ENCODE data around the gene LSAMP. TPM values are rescaled to one million over a fixed set of nuclear protein-coding genes. Genes with fewer than 3 reads are reported as not detected.
A peak's percentile ranks its signal among the peaks of the same experiment; 100 is the strongest.

The LSAMP gene
- total and polyA plus RNA-seq, 8 donors, result 17.3 to 28.0 (median 26.0) TPM

- TF ChIP-seq, protein P1, sequence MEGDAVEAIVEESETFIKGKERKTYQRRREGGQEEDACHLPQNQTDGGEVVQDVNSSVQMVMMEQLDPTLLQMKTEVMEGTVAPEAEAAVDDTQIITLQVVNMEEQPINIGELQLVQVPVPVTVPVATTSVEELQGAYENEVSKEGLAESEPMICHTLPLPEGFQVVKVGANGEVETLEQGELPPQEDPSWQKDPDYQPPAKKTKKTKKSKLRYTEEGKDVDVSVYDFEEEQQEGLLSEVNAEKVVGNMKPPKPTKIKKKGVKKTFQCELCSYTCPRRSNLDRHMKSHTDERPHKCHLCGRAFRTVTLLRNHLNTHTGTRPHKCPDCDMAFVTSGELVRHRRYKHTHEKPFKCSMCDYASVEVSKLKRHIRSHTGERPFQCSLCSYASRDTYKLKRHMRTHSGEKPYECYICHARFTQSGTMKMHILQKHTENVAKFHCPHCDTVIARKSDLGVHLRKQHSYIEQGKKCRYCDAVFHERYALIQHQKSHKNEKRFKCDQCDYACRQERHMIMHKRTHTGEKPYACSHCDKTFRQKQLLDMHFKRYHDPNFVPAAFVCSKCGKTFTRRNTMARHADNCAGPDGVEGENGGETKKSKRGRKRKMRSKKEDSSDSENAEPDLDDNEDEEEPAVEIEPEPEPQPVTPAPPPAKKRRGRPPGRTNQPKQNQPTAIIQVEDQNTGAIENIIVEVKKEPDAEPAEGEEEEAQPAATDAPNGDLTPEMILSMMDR (IDR thresholded peaks at IDR 0.05), result no peak
- peak overlapping the region in 1 of 2 donors; percentile 23 for H3K27ac ChIP-seq
- no peak overlapping the region for H3K4me3 ChIP-seq
- H3K9me3 ChIP-seq, result no peaks in the 10 kb centered on the region
- no peak for ATAC-seq
- no peak for DNase-seq
- no peaks in the 10 kb centered on the region for H3K36me3 ChIP-seq
- intact Hi-C loops (cut with DNase I), result no loop called here
- H3K4me1 ChIP-seq, result no peaks in the 10 kb centered on the region
- H3K27me3 ChIP-seq, result no peaks in the 10 kb centered on the region
Measured at GRCh38 chr3:116280130-116280740, 165.1 kb downstream of the LSAMP start.

GRCh38 chr3:116276675-116277074, 168.6 kb downstream of the LSAMP start:
- Histone ChIP-seq H3K27me3 (no peaks in the 10 kb centered on the region), H3K9me3 (no peaks in the 10 kb centered on the region), H3K27ac (no peak overlapping the region), H3K4me1 (no peaks in the 10 kb centered on the region), H3K36me3 (no peaks in the 10 kb centered on the region), H3K4me3 (no peak overlapping the region)
- intact Hi-C loops (cut with DNase I), result no loop called here
- DNase-seq (no peak), ATAC-seq (no peak)
- TF ChIP-seq, protein P1 (IDR thresholded peaks at IDR 0.05), result no peak

- intact Hi-C loops (cut with DNase I), result no loop called here
- no peak for ATAC-seq
- TF ChIP-seq, protein P1 (IDR thresholded peaks at IDR 0.05), result no peak
Measured at GRCh38 chr3:116270056-116270455, 175.2 kb downstream of the LSAMP start.

DNA sequence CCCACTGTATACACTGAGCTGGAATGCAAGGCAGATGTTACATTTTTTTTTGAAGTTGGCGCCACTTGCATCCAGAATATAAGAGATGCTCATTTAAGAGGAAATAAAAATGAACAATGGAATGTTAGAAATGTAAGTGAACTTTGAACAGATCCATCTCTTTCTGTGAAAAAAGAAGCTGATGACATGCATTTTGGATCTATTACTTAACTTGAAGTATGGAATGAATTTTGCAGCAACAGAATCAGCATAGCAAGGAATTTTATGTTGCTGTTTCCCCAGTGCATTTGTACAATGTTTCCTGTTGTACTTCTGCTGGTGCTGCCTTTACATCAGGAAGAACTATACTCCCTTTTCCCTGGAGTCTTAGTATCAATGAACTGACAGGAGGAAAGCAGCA, 178.2 kb downstream of the LSAMP start:
- no peak for ATAC-seq
- Histone ChIP-seq H3K36me3 (no peaks in the 10 kb centered on the region), H3K27ac (no peak overlapping the region), H3K4me1 (no peaks in the 10 kb centered on the region), H3K4me3 (no peak overlapping the region), H3K9me3 (no peaks in the 10 kb centered on the region), H3K27me3 (no peaks in the 10 kb centered on the region)
- intact Hi-C loops (cut with DNase I), result no loop called here
- TF ChIP-seq, protein P1 (IDR thresholded peaks at IDR 0.05), result no peak
- DNase-seq, result no peak

More at GRCh38 chr3:116270056-116270455, 175.2 kb downstream of the LSAMP start:
- Histone ChIP-seq H3K27me3 (no peaks in the 10 kb centered on the region), H3K9me3 (no peaks in the 10 kb centered on the region), H3K4me3 (no peak overlapping the region), H3K27ac (no peak overlapping the region), H3K4me1 (no peaks in the 10 kb centered on the region), H3K36me3 (no peaks in the 10 kb centered on the region)
- no peak for DNase-seq

- Histone ChIP-seq H3K27ac (no peak overlapping the region), H3K9me3 (no peaks in the 10 kb centered on the region), H3K4me3 (no peak overlapping the region), H3K36me3 (no peaks in the 10 kb centered on the region), H3K27me3 (no peaks in the 10 kb centered on the region), H3K4me1 (no peaks in the 10 kb centered on the region)
- TF ChIP-seq, protein P1 (IDR thresholded peaks at IDR 0.05), result no peak
- no peak for DNase-seq
- no peak for ATAC-seq
- intact Hi-C loops (cut with DNase I), result no loop called here
Measured at GRCh38 chr3:116265976-116266584, 179.2 kb downstream of the LSAMP start.

All from left lung (tissue), 10 donors.